ENCODE measurements around the gene ANKRD55. TPM values are rescaled to one million over a fixed set of nuclear protein-coding genes. Genes with fewer than 3 reads are reported as not detected.

ANKRD55 gene
- total RNA-seq, 1 donor from 2014 or later: 0.79 TPM

Other genes starting within 250 kb of the ANKRD55 start
- 65.1 and 68.2 TPM in 2 replicates for gene IL6ST, start 238.4 kb downstream of the ANKRD55 start, total RNA-seq